Measurements from ENCODE around the gene BPIFB1.

Gene BPIFB1

GRCh38 chr20:33282991-33283555 is at the start of gene BPIFB1:
Gene BPIFB1 (plus strand): TSS chr20:33283214. CDS start chr20:33286074, 2,860 bp downstream.
- no peak for DNase-seq

GRCh38 chr20:33234050-33234449 is 49.0 kb upstream of the BPIFB1 start:
- DNase-seq, result no peak

- DNase-seq, result no peak
Measured at GRCh38 chr20:33235696-33236095, 47.3 kb upstream of the BPIFB1 start, which contains the start of gene BPIFA1. Gene BPIFA1 (plus strand): TSS chr20:33235996. CDS start chr20:33237712, 1,716 bp downstream.

- no peak for DNase-seq
Measured at GRCh38 chr20:33236351-33236750, 46.7 kb upstream of the BPIFB1 start.

- no peak for DNase-seq
Measured at GRCh38 chr20:33237989-33238388, 45.0 kb upstream of the BPIFB1 start.

- DNase-seq, result no peak
Measured at GRCh38 chr20:33239418-33239817, 43.6 kb upstream of the BPIFB1 start.

- DNase-seq, result no peak
Measured at GRCh38 chr20:33239979-33240736, 42.9 kb upstream of the BPIFB1 start.

- no peak for DNase-seq
Measured at GRCh38 chr20:33240923-33241322, 42.1 kb upstream of the BPIFB1 start.

- no peak for DNase-seq
Measured at GRCh38 chr20:33242319-33243100, 40.5 kb upstream of the BPIFB1 start.

- no peak for DNase-seq
Measured at GRCh38 chr20:33246077-33246476, 36.9 kb upstream of the BPIFB1 start.

GRCh38 chr20:33249456-33249855 is 33.6 kb upstream of the BPIFB1 start:
- no peak for DNase-seq

GRCh38 chr20:33250666-33251065 is 32.3 kb upstream of the BPIFB1 start:
- no peak for DNase-seq

GRCh38 chr20:33251496-33251895 is 31.5 kb upstream of the BPIFB1 start:
- DNase-seq, result no peak

- DNase-seq, result no peak
Measured at GRCh38 chr20:33252460-33252859, 30.6 kb upstream of the BPIFB1 start.

- DNase-seq, result no peak
Measured at GRCh38 chr20:33255005-33255404, 28.0 kb upstream of the BPIFB1 start.

- DNase-seq, result no peak
Measured at GRCh38 chr20:33257237-33257636, 25.8 kb upstream of the BPIFB1 start.

- no peak for DNase-seq
Measured at GRCh38 chr20:33259371-33259770, 23.6 kb upstream of the BPIFB1 start.

GRCh38 chr20:33261465-33261864 is 21.5 kb upstream of the BPIFB1 start:
- DNase-seq, result peak; percentile 38

GRCh38 chr20:33262658-33263065 is 20.4 kb upstream of the BPIFB1 start:
- peak; percentile 83 for DNase-seq

GRCh38 chr20:33263784-33264183 is 19.2 kb upstream of the BPIFB1 start:
- DNase-seq, result no peak

- DNase-seq, result peak; percentile 75
Measured at GRCh38 chr20:33267701-33268100, 15.3 kb upstream of the BPIFB1 start.

GRCh38 chr20:33272155-33272873 is 10.7 kb upstream of the BPIFB1 start:
- no peak for DNase-seq
